Loucy (cell line): Measurements from ENCODE around the gene INPP5K.

Experiments used
- CTCF ChIP-seq: fragments of 200-600 bp; sonication (generic); conservative IDR thresholded peaks from 2 replicates; pipeline ENCODE4 v1.5.1; 2014; ENCODE audit warnings: mild to moderate bottlenecking, antibody characterized with exemption, low read length
- EZH2phosphoT487 ChIP-seq: fragments of 200-600 bp; IDR thresholded peaks from 2 replicates; pipeline ENCODE4 v1.6.1; 2018; ENCODE audit warnings: antibody characterized with exemption, mild to moderate bottlenecking, moderate library complexity, borderline replicate concordance

GRCh38 chr17:1505586-1505985 is 10.8 kb downstream of the INPP5K start:
- TF ChIP-seq CTCF (no peak), EZH2phosphoT487 (no peak)
